PC-3 (cell line): ENCODE results near the gene TRPM8. TPM values are rescaled to one million over a fixed set of nuclear protein-coding genes. Genes with fewer than 3 reads are reported as not detected.

ENCODE experiments used
- ATAC-seq: fragments of 200-7000 bp; cut with Tn5 transposase; 2 replicates; pipeline ENCODE4 v1.9.1; 2020; ENCODE audit warnings: mild to moderate bottlenecking, moderate library complexity
- BruUV-seq: library from RNA; stranded (reverse); fragments of 400-500 nt; replicated peaks from 2 replicates; lab custom pipeline; 2021; lab: Mats Ljungman, UMichigan
- CTCF ChIA-PET: fragments of 300-600 bp; sonication (Branson Sonifier 250); formaldehyde crosslinking; loops from one replicate; lab custom pipeline; 2022; ENCODE audit warnings: antibody characterized with exemption; lab: Charles Lee
- POLR2A ChIA-PET: fragments of 300-600 bp; sonication (Branson Sonifier 250); formaldehyde crosslinking; loops from one replicate; lab custom pipeline; 2022; ENCODE audit warnings: antibody characterized with exemption; ENCODE audit not compliant: unreplicated experiment; lab: Charles Lee
- DNase-seq: peaks from one replicate; pipeline ENCODE4 v3.0.0-alpha.2; 2015
- H2AFZ ChIP-seq: fragments of 300-600 bp; sonication (generic); 2 replicates; pipeline ENCODE4 v1.6.0; 2016; ENCODE audit warnings: antibody characterized with exemption, low read length
- H3F3A ChIP-seq: fragments of 300-600 bp; sonication (generic); one replicate; pipeline ENCODE4 v1.6.0; 2017; ENCODE audit warnings: antibody characterized with exemption, low read length, control low read depth, mild to moderate bottlenecking; ENCODE audit not compliant: unreplicated experiment
- H3K27ac ChIP-seq: fragments of 300-600 bp; sonication (generic); 2 replicates; pipeline ENCODE4 v1.5.1; 2016; ENCODE audit warnings: mild to moderate bottlenecking, low read length
- H3K27me3 ChIP-seq: fragments of 300-600 bp; sonication (generic); 2 replicates; pipeline ENCODE4 v1.6.1; 2016; ENCODE audit warnings: low read length, mixed read lengths
- H3K36me3 ChIP-seq: fragments of 300-600 bp; sonication (generic); 2 replicates; pipeline ENCODE4 v1.6.1; 2016; ENCODE audit warnings: low read depth, mixed run types, low read length, mixed read lengths
- H3K4me1 ChIP-seq: fragments of 300-600 bp; sonication (generic); 2 replicates; pipeline ENCODE4 v1.5.1; 2016; ENCODE audit warnings: low read length; ENCODE audit not compliant: insufficient read depth
- H3K4me2 ChIP-seq: fragments of 300-600 bp; sonication (generic); 2 replicates; pipeline ENCODE4 v1.6.0; 2016; ENCODE audit warnings: low read length
- H3K4me3 ChIP-seq: fragments of 300-600 bp; sonication (generic); 2 replicates; pipeline ENCODE4 v1.5.1; 2016; ENCODE audit warnings: mild to moderate bottlenecking, low read length, mixed read lengths
- H3K79me2 ChIP-seq: fragments of 300-600 bp; sonication (generic); 2 replicates; pipeline ENCODE4 v1.6.1; 2017; ENCODE audit warnings: low read length, mixed read lengths
- H3K9ac ChIP-seq: fragments of 300-600 bp; sonication (generic); 2 replicates; pipeline ENCODE4 v1.6.0; 2016; ENCODE audit warnings: mild to moderate bottlenecking, low read length
- H3K9me2 ChIP-seq: fragments of 300-600 bp; sonication (generic); replicated peaks from 2 replicates; pipeline ENCODE4 v1.6.1; 2016; ENCODE audit warnings: mixed run types, low read length, mixed read lengths
- H3K9me3 ChIP-seq: fragments of 300-600 bp; sonication (generic); 2 replicates; pipeline ENCODE4 v1.6.1; 2016; ENCODE audit warnings: low read length, mixed read lengths
- H4K20me1 ChIP-seq: fragments of 300-600 bp; sonication (generic); 2 replicates; pipeline ENCODE4 v1.6.1; 2016; ENCODE audit warnings: low read length, mixed read lengths
- EZH2 ChIP-seq: fragments of 300-600 bp; sonication (generic); IDR thresholded peaks from one replicate; pipeline ENCODE4 v1.6.1; 2017; ENCODE audit warnings: antibody characterized with exemption, mild to moderate bottlenecking, low read length; ENCODE audit not compliant: unreplicated experiment
- EZH2phosphoT487 ChIP-seq: fragments of 300-600 bp; sonication (generic); IDR thresholded peaks from 2 replicates; pipeline ENCODE4 v1.6.1; 2018; ENCODE audit warnings: mild to moderate bottlenecking, antibody characterized with exemption, low read length, borderline replicate concordance
- intact Hi-C: fragments of 100-400 bp; cut with micrococcal nuclease; formaldehyde crosslinking; loops from 2 replicates; pipeline ENCODE4 v1.9.0; 2023
- total RNA-seq: library from RNA; depleted of rRNA; stranded (reverse); fragments of >200 nt; gene quantifications from 2 replicates; pipeline ENCODE4 v1.2.3, GENCODE V29; 2014
- TF ChIP-seq, protein P1 (sequence below): fragments of 300-600 bp; sonication (generic); conservative IDR thresholded peaks from 2 replicates; pipeline ENCODE4 v1.5.1; 2017; ENCODE audit warnings: antibody characterized with exemption, low read depth, mild to moderate bottlenecking, low read length

The TRPM8 gene
- total RNA-seq, 1 experiment from 2014 or later: not detected

- BruUV-seq: no TSS peak
- Histone ChIP-seq H2AFZ (no peak overlapping the region), H3K27ac (no peak overlapping the region), H3K9me3 (no peaks in the 10 kb centered on the region), H3K27me3 (peaks cover 48% of the 10 kb centered on the region), H4K20me1 (no peaks in the 10 kb centered on the region), H3K4me2 (no peak overlapping the region), H3K4me1 (no peaks in the 10 kb centered on the region), H3K9ac (no peak overlapping the region), H3K36me3 (no peaks in the 10 kb centered on the region), H3K9me2 (no peaks in the 10 kb centered on the region), H3F3A (no peaks in the 10 kb centered on the region), H3K79me2 (no peaks in the 10 kb centered on the region), H3K4me3 (no peak overlapping the region)
- intact Hi-C loops: no loop called here
- TF ChIP-seq EZH2phosphoT487 (no peak), EZH2 (no peak)
- TF ChIP-seq, protein P1, sequence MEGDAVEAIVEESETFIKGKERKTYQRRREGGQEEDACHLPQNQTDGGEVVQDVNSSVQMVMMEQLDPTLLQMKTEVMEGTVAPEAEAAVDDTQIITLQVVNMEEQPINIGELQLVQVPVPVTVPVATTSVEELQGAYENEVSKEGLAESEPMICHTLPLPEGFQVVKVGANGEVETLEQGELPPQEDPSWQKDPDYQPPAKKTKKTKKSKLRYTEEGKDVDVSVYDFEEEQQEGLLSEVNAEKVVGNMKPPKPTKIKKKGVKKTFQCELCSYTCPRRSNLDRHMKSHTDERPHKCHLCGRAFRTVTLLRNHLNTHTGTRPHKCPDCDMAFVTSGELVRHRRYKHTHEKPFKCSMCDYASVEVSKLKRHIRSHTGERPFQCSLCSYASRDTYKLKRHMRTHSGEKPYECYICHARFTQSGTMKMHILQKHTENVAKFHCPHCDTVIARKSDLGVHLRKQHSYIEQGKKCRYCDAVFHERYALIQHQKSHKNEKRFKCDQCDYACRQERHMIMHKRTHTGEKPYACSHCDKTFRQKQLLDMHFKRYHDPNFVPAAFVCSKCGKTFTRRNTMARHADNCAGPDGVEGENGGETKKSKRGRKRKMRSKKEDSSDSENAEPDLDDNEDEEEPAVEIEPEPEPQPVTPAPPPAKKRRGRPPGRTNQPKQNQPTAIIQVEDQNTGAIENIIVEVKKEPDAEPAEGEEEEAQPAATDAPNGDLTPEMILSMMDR: no peak
- no peak for ATAC-seq
- POLR2A ChIA-PET: no interaction called here
- CTCF ChIA-PET: no interaction called here
- no peak for DNase-seq
Observed at GRCh38 chr2:233901367-233901766, 15.8 kb upstream of the TRPM8 start.

DNA sequence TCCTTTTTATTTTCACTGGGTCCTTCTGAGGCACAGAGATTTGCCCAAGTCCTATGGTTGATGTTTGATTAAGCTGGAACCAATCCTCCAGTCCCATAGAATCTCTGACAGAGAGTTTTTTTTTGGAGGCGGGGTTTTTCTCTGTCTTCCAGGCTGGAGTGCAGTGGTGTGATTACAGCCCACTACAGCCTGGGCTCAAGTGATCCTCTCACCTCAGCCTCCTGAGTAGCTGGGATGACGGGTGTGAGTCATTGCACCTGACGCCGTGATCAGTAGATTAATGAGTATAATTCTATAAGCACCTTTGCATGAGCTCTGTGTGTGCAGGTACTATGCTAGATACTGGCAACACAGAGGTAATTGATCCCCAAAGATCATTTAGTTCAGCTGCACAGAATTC is 15.3 kb upstream of the TRPM8 start:
- ChIA-PET CTCF (no interaction called here), POLR2A (no interaction called here)
- Histone ChIP-seq H3K9ac (no peak overlapping the region), H3K4me3 (no peak overlapping the region), H3K27ac (no peak overlapping the region), H4K20me1 (no peaks in the 10 kb centered on the region), H3K4me2 (no peak overlapping the region), H3K27me3 (peaks cover 48% of the 10 kb centered on the region), H3K4me1 (no peaks in the 10 kb centered on the region), H3K79me2 (no peaks in the 10 kb centered on the region), H3K9me3 (no peaks in the 10 kb centered on the region), H2AFZ (no peak overlapping the region), H3K36me3 (no peaks in the 10 kb centered on the region), H3F3A (no peaks in the 10 kb centered on the region), H3K9me2 (no peaks in the 10 kb centered on the region)
- TF ChIP-seq EZH2 (no peak), EZH2phosphoT487 (no peak)
- TF ChIP-seq, protein P1: no peak
- BruUV-seq: no TSS peak
- intact Hi-C loops: no loop called here
- no peak for ATAC-seq
- no peak for DNase-seq

DNA sequence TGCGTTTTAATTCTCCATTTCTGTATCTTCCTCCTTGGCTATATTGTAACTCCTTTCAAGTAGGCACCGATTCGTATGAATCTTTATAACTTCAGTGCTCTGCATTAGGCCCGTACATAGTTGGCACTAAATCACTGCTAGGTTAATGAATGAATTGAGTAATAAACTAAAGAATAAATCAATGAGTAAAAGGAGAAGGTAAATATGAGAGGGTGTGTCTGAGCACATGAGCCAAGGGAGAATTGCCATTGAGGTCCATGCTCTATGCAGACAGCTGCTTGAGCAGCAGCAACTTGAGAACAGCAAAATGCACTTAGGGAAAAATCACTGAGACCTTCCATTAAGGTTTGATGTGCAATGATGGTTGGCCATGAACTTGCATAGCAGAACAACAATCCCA is 11.2 kb upstream of the TRPM8 start:
- Histone ChIP-seq H3K36me3 (no peaks in the 10 kb centered on the region), H3K4me3 (no peak overlapping the region), H3F3A (no peaks in the 10 kb centered on the region), H3K4me1 (no peaks in the 10 kb centered on the region), H3K9me3 (no peaks in the 10 kb centered on the region), H3K9ac (no peak overlapping the region), H3K79me2 (no peaks in the 10 kb centered on the region), H3K27ac (no peak overlapping the region), H2AFZ (no peak overlapping the region), H3K9me2 (no peaks in the 10 kb centered on the region), H3K4me2 (no peak overlapping the region), H3K27me3 (peaks cover 52% of the 10 kb centered on the region), H4K20me1 (no peaks in the 10 kb centered on the region)
- TF ChIP-seq, protein P1: no peak
- no peak for DNase-seq
- no peak for ATAC-seq
- no TSS peak for BruUV-seq
- CTCF ChIA-PET: no interaction called here
- intact Hi-C loops: no loop called here
- POLR2A ChIA-PET: no interaction called here
